GM23338 (cell line): ENCODE measurements around the gene GDAP1L1. TPM values are rescaled to one million over a fixed set of nuclear protein-coding genes. Genes with fewer than 3 reads are reported as not detected.

Experiments
- CREB1 ChIP-seq: fragments of 250-450 bp; sonication (Bioruptor Pico); IDR thresholded peaks from 2 replicates; pipeline ENCODE4 v1.5.0; 2020; ENCODE audit warnings: low read depth, mild to moderate bottlenecking, moderate library complexity
- EZH2 ChIP-seq: fragments of 200-600 bp; sonication (generic); IDR thresholded peaks from one replicate; pipeline ENCODE4 v1.8.0; 2017; ENCODE audit warnings: antibody characterized with exemption, mild to moderate bottlenecking, low read depth; ENCODE audit not compliant: unreplicated experiment
- EZH2phosphoT487 ChIP-seq: fragments of 200-600 bp; sonication (generic); IDR thresholded peaks from one replicate; pipeline ENCODE4 v1.8.1; 2018; ENCODE audit warnings: antibody characterized with exemption; ENCODE audit not compliant: unreplicated experiment
- NANOG ChIP-seq: IDR thresholded peaks from 2 replicates; pipeline ENCODE4 v1.6.1; 2016; ENCODE audit warnings: antibody characterized with exemption, borderline replicate concordance
- POLR2AphosphoS5 ChIP-seq: IDR thresholded peaks from 2 replicates; pipeline ENCODE4 v1.6.1; 2016; ENCODE audit warnings: antibody characterized with exemption, low read depth
- STAT1 ChIP-seq: IDR thresholded peaks from one replicate; pipeline ENCODE4 v1.6.1; 2016; ENCODE audit warnings: antibody characterized with exemption; ENCODE audit not compliant: unreplicated experiment
- ZNF114 ChIP-seq: fragments of 250-450 bp; sonication (Bioruptor Pico); IDR thresholded peaks from 2 replicates; pipeline ENCODE4 v1.5.0; 2020; ENCODE audit warnings: mild to moderate bottlenecking, moderate library complexity
- ZNF331 ChIP-seq: fragments of 250-450 bp; sonication (Bioruptor Pico); IDR thresholded peaks from 2 replicates; pipeline ENCODE4 v1.5.0; 2020; ENCODE audit warnings: low read depth, mild to moderate bottlenecking, moderate library complexity
- polyA plus RNA-seq: library from polyadenylated mRNA; unstranded; fragments of >200 nt; fragmentation: Nextera tagmentation; extraction: Ambion mirVana; gene quantifications from 2 replicates; pipeline ENCODE4 v1.2.1, GENCODE V29; 2016
- total RNA-seq: library from RNA; depleted of rRNA; stranded (reverse); fragments of >200 nt; shearing (Covaris generic); gene quantifications from 2 replicates; pipeline ENCODE4 v1.2.3, GENCODE V29; 2014
- TF ChIP-seq, protein P1 (sequence below): fragments of 250-450 bp; sonication (Bioruptor Pico); IDR thresholded peaks from 2 replicates; pipeline ENCODE4 v1.5.0; 2020; ENCODE audit warnings: mild to moderate bottlenecking, moderate library complexity
- TF ChIP-seq, protein P2 (sequence below): IDR thresholded peaks from one replicate; pipeline ENCODE4 v1.6.1; 2018; ENCODE audit warnings: antibody characterized with exemption; ENCODE audit not compliant: unreplicated experiment
- TF ChIP-seq, protein P3 (sequence below): IDR thresholded peaks from 2 replicates; pipeline ENCODE4 v1.6.1; 2016; ENCODE audit warnings: antibody characterized with exemption

GDAP1L1 gene
- total and polyA plus RNA-seq, 2 experiments from 2014 or later: 4.5 to 11.2 TPM

DNA sequence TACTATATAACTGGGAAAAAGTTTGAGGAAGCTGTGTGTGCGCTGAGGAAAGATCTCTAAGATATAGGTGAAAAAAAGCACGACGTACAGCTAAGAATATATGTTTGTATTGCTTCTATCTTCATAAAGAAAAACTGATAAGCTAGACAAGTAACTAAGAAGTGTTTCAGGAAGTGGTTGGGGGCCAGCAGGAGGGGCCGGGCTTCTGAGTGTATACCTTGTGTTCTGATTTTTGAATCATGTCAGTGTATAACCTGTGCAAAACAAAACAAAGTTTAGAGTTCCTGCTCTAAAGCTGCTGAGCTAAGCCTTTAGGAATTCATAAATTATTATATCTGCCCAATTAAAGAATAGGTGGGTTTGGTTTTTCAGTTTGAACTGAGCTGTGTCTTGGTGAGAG lies 28.7 kb upstream of the GDAP1L1 start (continued):
- TF ChIP-seq, protein P1, sequence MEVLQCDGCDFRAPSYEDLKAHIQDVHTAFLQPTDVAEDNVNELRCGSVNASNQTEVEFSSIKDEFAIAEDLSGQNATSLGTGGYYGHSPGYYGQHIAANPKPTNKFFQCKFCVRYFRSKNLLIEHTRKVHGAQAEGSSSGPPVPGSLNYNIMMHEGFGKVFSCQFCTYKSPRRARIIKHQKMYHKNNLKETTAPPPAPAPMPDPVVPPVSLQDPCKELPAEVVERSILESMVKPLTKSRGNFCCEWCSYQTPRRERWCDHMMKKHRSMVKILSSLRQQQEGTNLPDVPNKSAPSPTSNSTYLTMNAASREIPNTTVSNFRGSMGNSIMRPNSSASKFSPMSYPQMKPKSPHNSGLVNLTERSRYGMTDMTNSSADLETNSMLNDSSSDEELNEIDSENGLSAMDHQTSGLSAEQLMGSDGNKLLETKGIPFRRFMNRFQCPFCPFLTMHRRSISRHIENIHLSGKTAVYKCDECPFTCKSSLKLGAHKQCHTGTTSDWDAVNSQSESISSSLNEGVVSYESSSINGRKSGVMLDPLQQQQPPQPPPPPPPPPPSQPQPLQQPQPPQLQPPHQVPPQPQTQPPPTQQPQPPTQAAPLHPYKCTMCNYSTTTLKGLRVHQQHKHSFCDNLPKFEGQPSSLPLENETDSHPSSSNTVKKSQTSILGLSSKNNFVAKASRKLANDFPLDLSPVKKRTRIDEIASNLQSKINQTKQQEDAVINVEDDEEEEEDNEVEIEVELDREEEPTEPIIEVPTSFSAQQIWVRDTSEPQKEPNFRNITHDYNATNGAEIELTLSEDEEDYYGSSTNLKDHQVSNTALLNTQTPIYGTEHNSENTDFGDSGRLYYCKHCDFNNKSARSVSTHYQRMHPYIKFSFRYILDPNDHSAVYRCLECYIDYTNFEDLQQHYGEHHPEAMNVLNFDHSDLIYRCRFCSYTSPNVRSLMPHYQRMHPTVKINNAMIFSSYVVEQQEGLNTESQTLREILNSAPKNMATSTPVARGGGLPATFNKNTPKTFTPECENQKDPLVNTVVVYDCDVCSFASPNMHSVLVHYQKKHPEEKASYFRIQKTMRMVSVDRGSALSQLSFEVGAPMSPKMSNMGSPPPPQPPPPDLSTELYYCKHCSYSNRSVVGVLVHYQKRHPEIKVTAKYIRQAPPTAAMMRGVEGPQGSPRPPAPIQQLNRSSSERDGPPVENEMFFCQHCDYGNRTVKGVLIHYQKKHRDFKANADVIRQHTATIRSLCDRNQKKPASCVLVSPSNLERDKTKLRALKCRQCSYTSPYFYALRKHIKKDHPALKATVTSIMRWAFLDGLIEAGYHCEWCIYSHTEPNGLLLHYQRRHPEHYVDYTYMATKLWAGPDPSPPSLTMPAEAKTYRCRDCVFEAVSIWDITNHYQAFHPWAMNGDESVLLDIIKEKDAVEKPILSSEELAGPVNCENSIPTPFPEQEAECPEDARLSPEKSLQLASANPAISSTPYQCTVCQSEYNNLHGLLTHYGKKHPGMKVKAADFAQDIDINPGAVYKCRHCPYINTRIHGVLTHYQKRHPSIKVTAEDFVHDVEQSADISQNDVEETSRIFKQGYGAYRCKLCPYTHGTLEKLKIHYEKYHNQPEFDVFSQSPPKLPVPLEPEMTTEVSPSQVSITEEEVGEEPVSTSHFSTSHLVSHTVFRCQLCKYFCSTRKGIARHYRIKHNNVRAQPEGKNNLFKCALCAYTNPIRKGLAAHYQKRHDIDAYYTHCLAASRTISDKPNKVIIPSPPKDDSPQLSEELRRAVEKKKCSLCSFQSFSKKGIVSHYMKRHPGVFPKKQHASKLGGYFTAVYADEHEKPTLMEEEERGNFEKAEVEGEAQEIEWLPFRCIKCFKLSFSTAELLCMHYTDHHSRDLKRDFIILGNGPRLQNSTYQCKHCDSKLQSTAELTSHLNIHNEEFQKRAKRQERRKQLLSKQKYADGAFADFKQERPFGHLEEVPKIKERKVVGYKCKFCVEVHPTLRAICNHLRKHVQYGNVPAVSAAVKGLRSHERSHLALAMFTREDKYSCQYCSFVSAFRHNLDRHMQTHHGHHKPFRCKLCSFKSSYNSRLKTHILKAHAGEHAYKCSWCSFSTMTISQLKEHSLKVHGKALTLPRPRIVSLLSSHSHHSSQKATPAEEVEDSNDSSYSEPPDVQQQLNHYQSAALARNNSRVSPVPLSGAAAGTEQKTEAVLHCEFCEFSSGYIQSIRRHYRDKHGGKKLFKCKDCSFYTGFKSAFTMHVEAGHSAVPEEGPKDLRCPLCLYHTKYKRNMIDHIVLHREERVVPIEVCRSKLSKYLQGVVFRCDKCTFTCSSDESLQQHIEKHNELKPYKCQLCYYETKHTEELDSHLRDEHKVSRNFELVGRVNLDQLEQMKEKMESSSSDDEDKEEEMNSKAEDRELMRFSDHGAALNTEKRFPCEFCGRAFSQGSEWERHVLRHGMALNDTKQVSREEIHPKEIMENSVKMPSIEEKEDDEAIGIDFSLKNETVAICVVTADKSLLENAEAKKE (CRISPR knock-in tag): no peak
- TF ChIP-seq EZH2phosphoT487 (no peak), POLR2AphosphoS5 (no peak), ZNF331 (CRISPR knock-in tag) (no peak), ZNF114 (CRISPR knock-in tag) (no peak), CREB1 (CRISPR knock-in tag) (no peak), EZH2 (no peak), NANOG (no peak), STAT1 (no peak)
- TF ChIP-seq, protein P2, sequence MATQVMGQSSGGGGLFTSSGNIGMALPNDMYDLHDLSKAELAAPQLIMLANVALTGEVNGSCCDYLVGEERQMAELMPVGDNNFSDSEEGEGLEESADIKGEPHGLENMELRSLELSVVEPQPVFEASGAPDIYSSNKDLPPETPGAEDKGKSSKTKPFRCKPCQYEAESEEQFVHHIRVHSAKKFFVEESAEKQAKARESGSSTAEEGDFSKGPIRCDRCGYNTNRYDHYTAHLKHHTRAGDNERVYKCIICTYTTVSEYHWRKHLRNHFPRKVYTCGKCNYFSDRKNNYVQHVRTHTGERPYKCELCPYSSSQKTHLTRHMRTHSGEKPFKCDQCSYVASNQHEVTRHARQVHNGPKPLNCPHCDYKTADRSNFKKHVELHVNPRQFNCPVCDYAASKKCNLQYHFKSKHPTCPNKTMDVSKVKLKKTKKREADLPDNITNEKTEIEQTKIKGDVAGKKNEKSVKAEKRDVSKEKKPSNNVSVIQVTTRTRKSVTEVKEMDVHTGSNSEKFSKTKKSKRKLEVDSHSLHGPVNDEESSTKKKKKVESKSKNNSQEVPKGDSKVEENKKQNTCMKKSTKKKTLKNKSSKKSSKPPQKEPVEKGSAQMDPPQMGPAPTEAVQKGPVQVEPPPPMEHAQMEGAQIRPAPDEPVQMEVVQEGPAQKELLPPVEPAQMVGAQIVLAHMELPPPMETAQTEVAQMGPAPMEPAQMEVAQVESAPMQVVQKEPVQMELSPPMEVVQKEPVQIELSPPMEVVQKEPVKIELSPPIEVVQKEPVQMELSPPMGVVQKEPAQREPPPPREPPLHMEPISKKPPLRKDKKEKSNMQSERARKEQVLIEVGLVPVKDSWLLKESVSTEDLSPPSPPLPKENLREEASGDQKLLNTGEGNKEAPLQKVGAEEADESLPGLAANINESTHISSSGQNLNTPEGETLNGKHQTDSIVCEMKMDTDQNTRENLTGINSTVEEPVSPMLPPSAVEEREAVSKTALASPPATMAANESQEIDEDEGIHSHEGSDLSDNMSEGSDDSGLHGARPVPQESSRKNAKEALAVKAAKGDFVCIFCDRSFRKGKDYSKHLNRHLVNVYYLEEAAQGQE: no peak
- TF ChIP-seq, protein P3, sequence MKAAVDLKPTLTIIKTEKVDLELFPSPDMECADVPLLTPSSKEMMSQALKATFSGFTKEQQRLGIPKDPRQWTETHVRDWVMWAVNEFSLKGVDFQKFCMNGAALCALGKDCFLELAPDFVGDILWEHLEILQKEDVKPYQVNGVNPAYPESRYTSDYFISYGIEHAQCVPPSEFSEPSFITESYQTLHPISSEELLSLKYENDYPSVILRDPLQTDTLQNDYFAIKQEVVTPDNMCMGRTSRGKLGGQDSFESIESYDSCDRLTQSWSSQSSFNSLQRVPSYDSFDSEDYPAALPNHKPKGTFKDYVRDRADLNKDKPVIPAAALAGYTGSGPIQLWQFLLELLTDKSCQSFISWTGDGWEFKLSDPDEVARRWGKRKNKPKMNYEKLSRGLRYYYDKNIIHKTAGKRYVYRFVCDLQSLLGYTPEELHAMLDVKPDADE: no peak
